Tibial nerve (tissue), 4 donors: Measurements from ENCODE around the gene RAB11A.

ENCODE experiments used
- CTCF ChIP-seq, 5 experiments: fragments of 200-600 bp in 3 of 5; fragments of 450-650 bp in 2 of 5; sonication (generic) in 3 of 5; IDR thresholded peaks; one replicate each; pipeline ENCODE4 v1.5.1; 2016 to 2019; ENCODE audit warnings: antibody characterized with exemption in 5 of 5, mild to moderate bottlenecking in 3 of 5, moderate library complexity in 2 of 5
- EP300 ChIP-seq, 2 donors: sonication (generic); formaldehyde crosslinking; IDR thresholded peaks; one replicate each; pipeline ENCODE4 v1.6.1; 2017; ENCODE audit warnings: antibody characterized with exemption in 2 of 2, mild to moderate bottlenecking in 1 of 2
- POLR2A ChIP-seq, 2 donors: fragments of 450-650 bp; IDR thresholded peaks; one replicate each; pipeline ENCODE4 v1.6.1; 2017; ENCODE audit warnings: antibody characterized with exemption in 2 of 2, mild to moderate bottlenecking in 2 of 2, moderate library complexity in 2 of 2

- no peak for TF ChIP-seq CTCF (IDR thresholded peaks at IDR 0.05)
- TF ChIP-seq EP300 (IDR thresholded peaks at IDR 0.05) = no peak
- no peak for TF ChIP-seq POLR2A (IDR thresholded peaks at IDR 0.05)
Measured at GRCh38 chr15:65873256-65873655, 4.0 kb downstream of the RAB11A start.
